Neural cell (in vitro differentiated cells): Measurements from ENCODE around the gene SIX1. TPM values are rescaled to one million over a fixed set of nuclear protein-coding genes. Genes with fewer than 3 reads are reported as not detected.
A peak's percentile ranks its signal among the peaks of the same experiment; 100 is the strongest.

Experiments used
- H2AFZ ChIP-seq: fragments of 200-600, 300-800 bp; sonication (generic), shearing (Covaris generic); 2 replicates; pipeline ENCODE4 v1.6.0; 2014; ENCODE audit warnings: low read depth, mild to moderate bottlenecking, antibody characterized with exemption, low read length, moderate library complexity
- H3F3A ChIP-seq: fragments of 200-600 bp; shearing (Covaris generic); 2 replicates; pipeline ENCODE4 v1.6.1; 2016; ENCODE audit warnings: mild to moderate bottlenecking, moderate library complexity, mixed read lengths, antibody characterized with exemption, low read length; ENCODE audit not compliant: insufficient read depth, poor library complexity, severe bottlenecking
- H3K27ac ChIP-seq: fragments of 200-600, 300-800 bp; sonication (generic), shearing (Covaris generic); 2 replicates; pipeline ENCODE4 v1.5.1; 2014; ENCODE audit warnings: mild to moderate bottlenecking, low read length, moderate library complexity
- H3K27me3 ChIP-seq: fragments of 300-800, 200-600 bp; sonication (generic), shearing (Covaris generic); 2 replicates; pipeline ENCODE4 v1.6.0; 2014; ENCODE audit warnings: mild to moderate bottlenecking, low read depth, low read length, moderate library complexity; ENCODE audit not compliant: insufficient read depth
- H3K36me3 ChIP-seq: fragments of 300-800, 200-600 bp; sonication (generic), shearing (Covaris generic); 2 replicates; pipeline ENCODE4 v1.5.1; 2014; ENCODE audit warnings: mild to moderate bottlenecking, antibody characterized with exemption, low read length, moderate library complexity; ENCODE audit not compliant: insufficient read depth
- H3K4me2 ChIP-seq: fragments of 300-800, 200-600 bp; sonication (generic), shearing (Covaris generic); 2 replicates; pipeline ENCODE4 v1.6.0; 2014; ENCODE audit warnings: mild to moderate bottlenecking, low read length
- H3K4me3 ChIP-seq: fragments of 300-800, 200-600 bp; sonication (generic), shearing (Covaris generic); 2 replicates; pipeline ENCODE4 v1.5.1; 2014; ENCODE audit warnings: mild to moderate bottlenecking, low read length, moderate library complexity
- H3K79me2 ChIP-seq: fragments of 200-600 bp; shearing (Covaris generic); replicated peaks from 2 replicates; pipeline ENCODE4 v1.6.0; 2014; ENCODE audit warnings: mild to moderate bottlenecking, low read length, moderate library complexity; ENCODE audit not compliant: insufficient read depth
- H3K9ac ChIP-seq: fragments of 300-800, 200-600 bp; sonication (generic), shearing (Covaris generic); 2 replicates; pipeline ENCODE4 v1.6.1; 2016; ENCODE audit warnings: mild to moderate bottlenecking, low read length, mixed read lengths
- H3K9me2 ChIP-seq: fragments of 200-600 bp; shearing (Covaris generic); 2 replicates; pipeline ENCODE4 v1.6.1; 2016; ENCODE audit warnings: mild to moderate bottlenecking, low read length, mixed read lengths; ENCODE audit not compliant: insufficient read depth
- H3K9me3 ChIP-seq: fragments of 200-600, 300-800 bp; sonication (generic), shearing (Covaris generic); 2 replicates; pipeline ENCODE4 v1.6.1; 2016; ENCODE audit warnings: mild to moderate bottlenecking, mixed run types, low read length, moderate library complexity, mixed read lengths
- H4K20me1 ChIP-seq: fragments of 200-600 bp; shearing (Covaris generic); 2 replicates; pipeline ENCODE4 v1.6.1; 2016; ENCODE audit warnings: mild to moderate bottlenecking, mixed run types; ENCODE audit not compliant: insufficient read depth
- CTCF ChIP-seq: fragments of 450-650 bp; IDR thresholded peaks from 2 replicates; pipeline ENCODE4 v1.5.1; 2014; ENCODE audit warnings: antibody characterized with exemption, mild to moderate bottlenecking, moderate library complexity; ENCODE audit not compliant: poor library complexity, severe bottlenecking
- EP300 ChIP-seq: fragments of 450-650 bp; conservative IDR thresholded peaks from 2 replicates; pipeline ENCODE4 v1.6.1; 2014; ENCODE audit warnings: antibody characterized with exemption, mild to moderate bottlenecking, moderate library complexity; ENCODE audit not compliant: poor library complexity, severe bottlenecking
- EZH2 ChIP-seq: fragments of 200-600, 300-800 bp; shearing (Covaris generic), sonication (generic); IDR thresholded peaks from 2 replicates; pipeline ENCODE4 v1.6.1; 2014; ENCODE audit warnings: antibody characterized with exemption, low read length, borderline replicate concordance, mild to moderate bottlenecking; ENCODE audit not compliant: insufficient read depth, poor library complexity, severe bottlenecking
- MXI1 ChIP-seq: fragments of 450-650 bp; conservative IDR thresholded peaks from 2 replicates; pipeline ENCODE4 v1.6.1; 2014; ENCODE audit warnings: antibody characterized with exemption, mild to moderate bottlenecking; ENCODE audit not compliant: poor library complexity, severe bottlenecking
- POLR2AphosphoS5 ChIP-seq: IDR thresholded peaks from 2 replicates; pipeline ENCODE4 v1.6.1; 2012
- RAD21 ChIP-seq: fragments of 450-650 bp; conservative IDR thresholded peaks from 2 replicates; pipeline ENCODE4 v1.6.1; 2014; ENCODE audit warnings: antibody characterized with exemption, mild to moderate bottlenecking, moderate library complexity
- REST ChIP-seq: IDR thresholded peaks from 2 replicates; pipeline ENCODE4 v1.6.1; 2012; ENCODE audit warnings: borderline replicate concordance
- SMC3 ChIP-seq: fragments of 450-650 bp; conservative IDR thresholded peaks from 2 replicates; pipeline ENCODE4 v1.6.1; 2014; ENCODE audit warnings: antibody characterized with exemption, mild to moderate bottlenecking, moderate library complexity; ENCODE audit not compliant: poor library complexity
- TAF1 ChIP-seq: IDR thresholded peaks from 2 replicates; pipeline ENCODE4 v1.6.1; 2012; ENCODE audit warnings: low read depth
- polyA plus RNA-seq: library from polyadenylated mRNA; depleted of rRNA; stranded (reverse); fragments of >200 nt; gene quantifications from 2 replicates; pipeline ENCODE4 v1.2.3, GENCODE V29; 2014

Gene SIX1
- polyA plus RNA-seq, 1 donor from 2014 or later = not detected

DNA sequence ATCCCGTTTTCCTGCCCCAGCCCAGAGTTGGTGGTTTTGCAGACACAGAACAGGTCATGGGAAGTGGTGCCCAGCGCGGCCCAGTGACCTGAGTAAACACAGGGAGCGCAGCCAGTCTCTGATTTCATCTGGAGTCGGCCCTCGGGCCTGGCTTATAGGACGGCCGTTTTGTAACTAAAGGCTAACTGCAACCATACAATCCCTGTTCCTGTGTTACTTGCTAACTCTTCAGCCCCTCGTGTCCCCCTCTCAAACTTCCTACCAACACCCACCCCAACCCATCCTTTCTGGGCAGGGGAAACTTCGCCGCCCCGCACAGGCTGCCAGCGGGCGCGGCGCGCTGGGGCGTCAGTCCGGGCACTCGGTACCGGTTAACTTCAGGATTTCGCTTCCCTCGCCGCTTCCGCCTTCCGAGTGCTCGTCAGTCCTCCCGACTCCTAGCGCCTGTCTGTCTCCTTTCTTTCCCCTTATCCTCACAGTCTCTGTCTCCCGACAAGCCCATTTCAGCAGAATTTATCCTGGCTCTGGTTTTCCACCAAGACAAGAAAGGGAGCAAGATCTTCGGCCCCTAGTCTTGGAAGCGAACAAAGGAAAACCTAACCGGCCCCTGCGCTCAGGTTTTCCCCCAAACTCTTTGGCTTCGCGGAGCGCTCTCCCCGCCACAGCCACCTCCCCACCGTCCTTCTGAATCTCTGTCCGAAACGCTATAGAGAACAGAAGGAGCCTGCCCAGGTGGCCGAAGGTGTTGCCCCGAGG, 2.0 kb downstream of the SIX1 start:
- peaks cover 100% of the 10 kb centered on the region for H3K27me3 ChIP-seq
- H2AFZ ChIP-seq = no peak overlapping the region
- no peak overlapping the region for H3K4me3 ChIP-seq
- no peaks in the 10 kb centered on the region for H3K9me3 ChIP-seq
- H3K27ac ChIP-seq = no peak overlapping the region
- H3K4me2 ChIP-seq = no peak overlapping the region
- H3F3A ChIP-seq = no peaks in the 10 kb centered on the region
- H3K9me2 ChIP-seq = no peaks in the 10 kb centered on the region
- no peak overlapping the region for H3K9ac ChIP-seq
- H3K36me3 ChIP-seq = no peaks in the 10 kb centered on the region
- TF ChIP-seq MXI1 (no peak), EZH2 (peak; percentile 35), RAD21 (no peak), TAF1 (no peak), EP300 (no peak), SMC3 (no peak), REST (no peak), CTCF (no peak), POLR2AphosphoS5 (peak; percentile 46)
- no peaks in the 10 kb centered on the region for H4K20me1 ChIP-seq
- H3K79me2 ChIP-seq = no peaks in the 10 kb centered on the region

- no peaks in the 10 kb centered on the region for H3K9me3 ChIP-seq
- H3K27ac ChIP-seq = no peak overlapping the region
- H3K27me3 ChIP-seq = peaks cover 100% of the 10 kb centered on the region
- no peak overlapping the region for H3K9ac ChIP-seq
- H2AFZ ChIP-seq = no peak overlapping the region
- TF ChIP-seq MXI1 (no peak), POLR2AphosphoS5 (peak; percentile 4)
- H3K4me3 ChIP-seq = no peak overlapping the region
- H3K79me2 ChIP-seq = no peaks in the 10 kb centered on the region
- H3F3A ChIP-seq = no peaks in the 10 kb centered on the region
- no peaks in the 10 kb centered on the region for H3K9me2 ChIP-seq
- no peaks in the 10 kb centered on the region for H3K36me3 ChIP-seq
- H3K4me2 ChIP-seq = no peak overlapping the region
- H4K20me1 ChIP-seq = no peaks in the 10 kb centered on the region
These were observed 3.0 kb downstream of the SIX1 start for GRCh38 chr14:60646226-60646818.
